ENCODE data around the gene RPS28.

- TF ChIP-seq CTCF (conservative IDR thresholded peaks at IDR 0.05; ENCODE audit: low read depth, low read length) (no peak), EZH2 (IDR thresholded peaks at IDR 0.05; ENCODE audit: borderline replicate concordance, low read depth, low read length, poor library complexity, severe bottlenecking) (no peak)
Measured at GRCh38 chr19:8370176-8371010, 49.1 kb downstream of the RPS28 start.
